Neuronal stem cell (in vitro differentiated cells): ENCODE results near the gene ASPG.

ENCODE experiments used
- DNase-seq: peaks from one replicate; pipeline ENCODE4 v3.0.0-alpha.2; 2013; ENCODE audit warnings: low spot score
- H2AFZ ChIP-seq: one replicate; pipeline ENCODE4 v1.6.1; 2013; ENCODE audit warnings: mild to moderate bottlenecking, low read length, inconsistent platforms
- H2AK5ac ChIP-seq: 2 replicates; pipeline ENCODE4 v1.6.1; 2013; ENCODE audit warnings: low read depth, mild to moderate bottlenecking, inconsistent platforms, low read length, moderate library complexity, mixed read lengths
- H2BK120ac ChIP-seq: 2 replicates; pipeline ENCODE4 v1.6.1; 2013; ENCODE audit warnings: low read depth, mild to moderate bottlenecking, inconsistent platforms, low read length, moderate library complexity, mixed read lengths
- H2BK12ac ChIP-seq: one replicate; pipeline ENCODE4 v1.6.1; 2013; ENCODE audit warnings: low read length, inconsistent platforms
- H2BK15ac ChIP-seq: 2 replicates; pipeline ENCODE4 v1.6.1; 2013; ENCODE audit warnings: mild to moderate bottlenecking, low read length, inconsistent platforms, mixed read lengths
- H2BK5ac ChIP-seq: one replicate; pipeline ENCODE4 v1.6.1; 2013; ENCODE audit warnings: inconsistent platforms, mild to moderate bottlenecking, low read length, moderate library complexity
- H3K14ac ChIP-seq: one replicate; pipeline ENCODE4 v1.6.1; 2013; ENCODE audit warnings: low read length, inconsistent platforms
- H3K18ac ChIP-seq: 2 replicates; pipeline ENCODE4 v1.6.1; 2013; ENCODE audit warnings: low read length, inconsistent platforms
- H3K23ac ChIP-seq: 2 replicates; pipeline ENCODE4 v1.6.1; 2013; ENCODE audit warnings: low read depth, mild to moderate bottlenecking, mixed read lengths, low read length, inconsistent platforms; ENCODE audit not compliant: poor library complexity
- H3K27ac ChIP-seq: replicated peaks from 3 replicates; pipeline ENCODE4 v1.5.1; 2013; ENCODE audit warnings: low read length, inconsistent platforms
- H3K27me3 ChIP-seq, 3 experiments: 2 replicates each; pipeline ENCODE4 v1.6.1; 2013; ENCODE audit warnings: low read length in 3 of 3, mild to moderate bottlenecking in 2 of 3, inconsistent platforms in 1 of 3, low read depth in 1 of 3, mixed read lengths in 1 of 3, moderate library complexity in 1 of 3; ENCODE audit not compliant: control insufficient read depth in 3 of 3, insufficient read depth in 3 of 3
- H3K36me3 ChIP-seq, 2 donors: replicated peaks in 1 of 2; 2 replicates each; pipeline ENCODE4 v1.6.1; 2013; ENCODE audit warnings: low read length in 2 of 2; ENCODE audit not compliant: control insufficient read depth in 2 of 2, insufficient read depth in 2 of 2
- H3K4ac ChIP-seq: 2 replicates; pipeline ENCODE4 v1.6.1; 2013; ENCODE audit warnings: inconsistent platforms, mild to moderate bottlenecking, low read length, moderate library complexity
- H3K4me1 ChIP-seq, 2 donors: 1 replicate in 1 of 2; 2 replicates in 1 of 2; pipeline ENCODE4 v1.6.1; 2013; ENCODE audit warnings: low read length in 2 of 2, low read depth in 1 of 2; ENCODE audit not compliant: control insufficient read depth in 2 of 2, insufficient read depth in 1 of 2
- H3K4me2 ChIP-seq: one replicate; pipeline ENCODE4 v1.6.1; 2013; ENCODE audit warnings: mild to moderate bottlenecking, low read length, inconsistent platforms; ENCODE audit not compliant: insufficient read depth, poor library complexity, severe bottlenecking
- H3K4me3 ChIP-seq, 2 donors: 2 replicates each; pipeline ENCODE4 v1.5.1; 2013; ENCODE audit warnings: low read length in 2 of 2, mild to moderate bottlenecking in 2 of 2, inconsistent platforms in 1 of 2, moderate library complexity in 1 of 2
- H3K79me1 ChIP-seq: one replicate; pipeline ENCODE4 v1.6.1; 2013; ENCODE audit warnings: low read depth, mild to moderate bottlenecking, inconsistent platforms, low read length, moderate library complexity
- H3K9ac ChIP-seq: one replicate; pipeline ENCODE4 v1.6.1; 2013; ENCODE audit warnings: mild to moderate bottlenecking, low read depth, low read length, inconsistent platforms; ENCODE audit not compliant: poor library complexity
- H3K9me3 ChIP-seq, 2 donors: replicated peaks in 1 of 2; 2 replicates each; pipeline versions ENCODE3 to v1.6.1; 2013; ENCODE audit warnings: low read length in 2 of 2, mild to moderate bottlenecking in 2 of 2, inconsistent platforms in 1 of 2, low read depth in 1 of 2, mixed read lengths in 1 of 2, moderate library complexity in 1 of 2; ENCODE audit not compliant: control insufficient read depth in 2 of 2, insufficient read depth in 1 of 2
- H4K8ac ChIP-seq: one replicate; pipeline ENCODE4 v1.6.1; 2013; ENCODE audit warnings: low read depth, mild to moderate bottlenecking, inconsistent platforms, low read length, moderate library complexity
- H4K91ac ChIP-seq: one replicate; pipeline ENCODE4 v1.6.1; 2013; ENCODE audit warnings: low read length, low read depth, mild to moderate bottlenecking, inconsistent platforms; ENCODE audit not compliant: poor library complexity
- WGBS, 2 donors: extraction: QIAGEN DNeasy Blood & Tissue Kit; methylation state at CpG; one replicate each; pipeline ENCODE4 v1.1.7; 2013; ENCODE audit warnings: missing lambda C conversion rate in 2 of 2, mixed read lengths in 1 of 2; ENCODE audit not compliant: insufficient read length in 2 of 2, insufficient replicate concordance in 1 of 2; ENCODE audit errors: extremely low coverage in 2 of 2; 5-methylcytosine and 5-hydroxymethylcytosine counted together

The ASPG gene

DNA sequence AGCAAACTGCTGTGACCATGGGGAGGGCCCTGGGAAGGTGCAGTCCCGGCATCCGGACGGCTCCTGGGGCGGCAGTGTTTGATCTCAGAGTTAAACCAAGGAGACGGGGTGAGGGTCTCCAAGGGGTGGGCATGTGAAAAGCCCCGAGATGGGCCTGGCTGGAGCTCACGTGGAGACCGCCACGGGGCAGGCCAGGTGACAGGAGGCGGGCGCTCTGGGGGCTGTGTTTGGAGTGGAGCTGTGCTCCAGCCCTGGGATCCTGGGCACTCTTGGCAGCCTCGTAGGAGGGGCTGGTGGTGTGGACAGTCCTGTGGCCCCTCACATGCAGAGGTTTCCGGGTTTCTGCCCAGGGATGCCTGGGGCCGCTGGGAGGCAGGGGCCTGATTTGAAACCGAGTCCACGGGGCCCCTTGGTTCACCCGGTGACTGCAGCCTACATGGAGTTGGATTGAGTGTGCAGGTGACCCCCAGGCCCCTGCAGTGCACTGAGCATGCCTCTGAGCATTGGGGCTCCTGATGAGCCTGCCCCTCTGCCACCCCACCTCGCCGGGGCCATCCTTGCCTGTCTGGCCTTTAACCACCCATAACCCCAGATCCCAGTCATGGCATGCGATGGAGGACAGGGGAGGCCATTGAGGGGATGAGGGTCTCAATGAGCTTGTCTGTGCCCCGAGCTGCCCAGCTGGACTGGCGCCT, 61.3 kb downstream of the ASPG start:
- H3K9me3 ChIP-seq = no peaks in the 10 kb centered on the region
- no peak overlapping the region for H3K4me2 ChIP-seq
- WGBS, 2 donors = no CpG with 5 or more reads among the region's 22 CpGs
- no peak for DNase-seq
- peak overlapping the region; percentile 92 for H2AK5ac ChIP-seq
- peak overlapping the region; percentile 94 for H2BK12ac ChIP-seq
- H4K8ac ChIP-seq = no peak overlapping the region
- H3K27me3 ChIP-seq = no peaks in the 10 kb centered on the region
- no peak overlapping the region for H3K23ac ChIP-seq
- peak overlapping the region; percentile 78 for H3K9ac ChIP-seq
- peak overlapping the region; percentile 37 for H2BK15ac ChIP-seq
- peak overlapping the region; percentile 46 for H3K4ac ChIP-seq
- H3K14ac ChIP-seq = peak overlapping the region; percentile 47
- H2BK120ac ChIP-seq = no peak overlapping the region
- peaks cover 39% of the 10 kb centered on the region for H3K79me1 ChIP-seq
- peaks cover 0 to 2% of the 10 kb centered on the region in 2 donors for H3K36me3 ChIP-seq
- peak overlapping the region; percentile 93 for H2BK5ac ChIP-seq
- peak overlapping the region; percentile 97 for H3K18ac ChIP-seq
- H2AFZ ChIP-seq = no peak overlapping the region
- H3K4me1 ChIP-seq = peaks cover 36 to 46% of the 10 kb centered on the region in 2 donors
- peak overlapping the region; percentile 65 for H4K91ac ChIP-seq
- no peak overlapping the region for H3K27ac ChIP-seq
- no peak overlapping the region for H3K4me3 ChIP-seq

DNA sequence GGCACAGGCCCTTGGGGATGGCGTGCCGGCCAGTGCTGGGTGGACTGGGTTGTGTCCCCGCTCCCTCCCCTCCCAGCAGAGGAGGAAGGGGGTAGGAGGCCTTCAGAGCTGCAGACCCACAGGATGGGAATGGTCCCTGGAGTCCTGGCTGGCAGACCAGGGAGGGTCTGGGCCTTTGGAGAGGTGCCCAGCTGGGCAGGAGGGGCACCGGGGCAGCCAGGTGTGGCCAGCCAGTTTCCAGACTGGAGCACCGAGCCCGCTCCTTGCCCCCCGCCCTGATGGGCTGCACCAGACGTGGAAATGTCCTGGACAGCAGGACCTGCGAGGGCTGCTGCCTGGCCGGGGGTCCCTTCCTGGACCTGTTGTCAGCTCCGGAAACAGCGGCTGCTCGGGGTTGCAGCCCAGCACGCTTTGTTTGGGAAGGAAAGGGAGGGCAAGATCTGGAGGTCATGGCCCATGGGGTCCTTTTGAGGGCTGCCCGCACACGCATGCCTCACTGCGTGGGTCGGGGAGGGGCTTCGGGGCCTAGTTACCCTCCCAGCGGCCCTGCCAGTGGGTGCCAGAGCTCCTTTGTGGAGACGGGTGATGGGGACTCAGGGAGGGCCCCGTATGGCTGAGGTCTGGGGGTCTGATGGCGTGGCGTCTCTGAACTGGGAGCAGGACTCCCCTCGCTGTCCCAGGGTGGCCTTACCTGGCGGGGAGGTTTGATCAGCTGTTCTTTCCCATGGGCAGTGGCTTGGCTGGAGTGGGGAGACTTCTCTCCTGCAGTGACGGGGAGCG, 62.0 kb downstream of the ASPG start:
- peaks cover 39% of the 10 kb centered on the region for H3K79me1 ChIP-seq

GRCh38 chr14:104148433-104149277, 63.2 kb downstream of the ASPG start:
- Histone ChIP-seq H3K9ac (peak overlapping the region; percentile 81), H2BK5ac (peak overlapping the region; percentile 98), H4K91ac (peak overlapping the region; percentile 92), H3K14ac (peak overlapping the region; percentile 97), H3K4me2 (no peak overlapping the region), H2AFZ (peak overlapping the region; percentile 87), H2BK120ac (peak overlapping the region; percentile 96), H4K8ac (peak overlapping the region; percentile 17), H3K23ac (peak overlapping the region; percentile 73), H2BK12ac (peak overlapping the region; percentile 99), H3K27ac (peak overlapping the region; percentile 87), H3K4me1 (peaks cover 36 to 43% of the 10 kb centered on the region in 2 donors), H3K36me3 (peaks cover 6 to 9% of the 10 kb centered on the region in 2 donors), H2BK15ac (peak overlapping the region; percentile 92), H3K18ac (peak overlapping the region; percentile 99), H3K9me3 (no peaks in the 10 kb centered on the region), H2AK5ac (peak overlapping the region; percentile 99), H3K4me3 (no peak overlapping the region), H3K27me3 (no peaks in the 10 kb centered on the region), H3K4ac (no peak overlapping the region), H3K79me1 (peaks cover 37% of the 10 kb centered on the region)
- DNase-seq = no peak
- WGBS, 2 donors = no CpG with 5 or more reads among the region's 22 CpGs

More for the DNA sequence above, 62.0 kb downstream of the ASPG start:
- Histone ChIP-seq H3K4me1 (peaks cover 36 to 44% of the 10 kb centered on the region in 2 donors), H3K23ac (peak overlapping the region; percentile 85), H3K9ac (peak overlapping the region; percentile 78), H3K36me3 (peaks cover 4 to 6% of the 10 kb centered on the region in 2 donors), H3K9me3 (no peaks in the 10 kb centered on the region), H4K91ac (peak overlapping the region; percentile 65), H2AK5ac (peak overlapping the region; percentile 92), H2BK120ac (peak overlapping the region; percentile 1), H3K18ac (peak overlapping the region; percentile 97), H3K4me3 (no peak overlapping the region), H3K4ac (peak overlapping the region; percentile 46), H3K27ac (no peak overlapping the region), H2BK15ac (peak overlapping the region; percentile 38), H2BK12ac (peak overlapping the region; percentile 94), H3K14ac (peak overlapping the region; percentile 47), H2AFZ (peak overlapping the region; percentile 87), H3K4me2 (no peak overlapping the region), H4K8ac (no peak overlapping the region), H2BK5ac (peak overlapping the region; percentile 93), H3K27me3 (no peaks in the 10 kb centered on the region)
- WGBS, 2 donors = no CpG with 5 or more reads among the region's 28 CpGs
- no peak for DNase-seq
